ENCODE measurements around the gene STEAP1B.
"Not testable (repeated sequence)": the region's sequence is repeated elsewhere in the genome, so short reads cannot be mapped to it uniquely, and the experiment has no call there.

STEAP1B gene

DNA sequence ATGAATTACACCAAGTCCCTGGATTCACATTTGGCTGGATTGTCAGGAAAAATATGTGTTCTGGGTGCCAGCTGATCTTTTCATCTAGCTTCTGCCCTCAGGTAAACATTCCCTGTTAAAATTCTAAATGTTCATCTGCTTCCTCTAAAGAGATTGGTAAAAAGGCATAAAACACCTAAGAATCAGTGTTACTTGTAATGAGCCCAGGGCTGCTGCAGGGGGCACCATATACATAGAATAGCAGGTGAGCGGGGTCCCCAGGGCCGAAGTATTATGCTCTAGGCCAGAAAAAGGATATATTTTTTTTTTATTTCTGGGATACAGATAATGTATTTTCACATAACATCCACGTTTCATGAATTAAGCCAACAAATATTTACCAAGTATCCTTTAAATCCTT, 4.5 kb upstream of the STEAP1B start:
- TF ChIP-seq, protein P1, sequence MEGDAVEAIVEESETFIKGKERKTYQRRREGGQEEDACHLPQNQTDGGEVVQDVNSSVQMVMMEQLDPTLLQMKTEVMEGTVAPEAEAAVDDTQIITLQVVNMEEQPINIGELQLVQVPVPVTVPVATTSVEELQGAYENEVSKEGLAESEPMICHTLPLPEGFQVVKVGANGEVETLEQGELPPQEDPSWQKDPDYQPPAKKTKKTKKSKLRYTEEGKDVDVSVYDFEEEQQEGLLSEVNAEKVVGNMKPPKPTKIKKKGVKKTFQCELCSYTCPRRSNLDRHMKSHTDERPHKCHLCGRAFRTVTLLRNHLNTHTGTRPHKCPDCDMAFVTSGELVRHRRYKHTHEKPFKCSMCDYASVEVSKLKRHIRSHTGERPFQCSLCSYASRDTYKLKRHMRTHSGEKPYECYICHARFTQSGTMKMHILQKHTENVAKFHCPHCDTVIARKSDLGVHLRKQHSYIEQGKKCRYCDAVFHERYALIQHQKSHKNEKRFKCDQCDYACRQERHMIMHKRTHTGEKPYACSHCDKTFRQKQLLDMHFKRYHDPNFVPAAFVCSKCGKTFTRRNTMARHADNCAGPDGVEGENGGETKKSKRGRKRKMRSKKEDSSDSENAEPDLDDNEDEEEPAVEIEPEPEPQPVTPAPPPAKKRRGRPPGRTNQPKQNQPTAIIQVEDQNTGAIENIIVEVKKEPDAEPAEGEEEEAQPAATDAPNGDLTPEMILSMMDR (IDR thresholded peaks at IDR 0.05; ENCODE audit: control insufficient read depth, extremely low read depth, insufficient read depth), result 0 out of 2 replicates have a peak, but pooled peaks have one; percentile 7
- not testable (repeated sequence) for DNase-seq (ENCODE audit: low read depth); H3K4me3 ChIP-seq (ENCODE audit: low read depth, low read length)

DNA sequence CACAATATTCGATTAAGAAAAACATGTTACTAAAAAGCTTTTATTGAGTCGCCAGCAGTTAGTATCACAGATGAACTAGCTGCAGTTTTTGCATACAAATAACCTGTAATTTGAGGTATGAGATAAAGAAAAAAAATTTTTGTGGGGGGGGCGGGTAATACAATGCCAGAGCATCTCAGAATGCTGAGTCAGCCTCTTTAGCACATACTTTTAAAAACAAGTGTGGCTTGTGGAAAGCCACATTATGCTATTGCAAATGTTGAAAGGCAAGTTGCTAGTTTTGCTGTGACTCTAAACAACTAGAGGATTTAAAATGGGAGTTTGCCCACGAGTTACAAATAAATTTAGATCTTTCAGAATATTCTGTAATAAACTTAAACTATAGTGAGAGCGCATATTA, 2.1 kb upstream of the STEAP1B start:
- not testable (repeated sequence) for DNase-seq (ENCODE audit: low read depth)

DNA sequence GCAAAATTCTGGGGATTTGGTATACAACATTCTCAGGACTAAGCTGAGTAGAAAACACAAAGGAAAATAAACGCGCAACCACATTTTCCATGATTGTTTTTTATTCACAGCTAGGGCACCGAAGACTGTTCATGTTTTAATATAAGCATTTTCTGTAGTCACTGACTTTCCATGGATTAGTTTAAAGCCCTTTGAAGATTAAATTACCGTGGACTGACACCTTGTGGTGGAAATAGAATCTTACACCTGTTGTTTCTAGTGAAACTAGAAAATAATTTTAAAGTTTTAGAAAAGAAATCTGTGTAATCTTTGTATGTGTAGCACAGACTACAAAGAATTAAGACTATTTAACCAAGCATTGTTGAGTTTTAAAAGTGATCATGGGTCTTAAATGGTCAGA, 1.3 kb upstream of the STEAP1B start:
- TF ChIP-seq, protein P1 (IDR thresholded peaks at IDR 0.05; ENCODE audit: control insufficient read depth, extremely low read depth, insufficient read depth), result peak; percentile 28; the same call in 1 of the 2 replicates
- not testable (repeated sequence) for DNase-seq (ENCODE audit: low read depth); H3K4me3 ChIP-seq (ENCODE audit: low read depth, low read length)

More for the DNA sequence above, 2.1 kb upstream of the STEAP1B start:
- H3K4me3 ChIP-seq (ENCODE audit: low read depth, low read length), result not testable (repeated sequence)

DNA sequence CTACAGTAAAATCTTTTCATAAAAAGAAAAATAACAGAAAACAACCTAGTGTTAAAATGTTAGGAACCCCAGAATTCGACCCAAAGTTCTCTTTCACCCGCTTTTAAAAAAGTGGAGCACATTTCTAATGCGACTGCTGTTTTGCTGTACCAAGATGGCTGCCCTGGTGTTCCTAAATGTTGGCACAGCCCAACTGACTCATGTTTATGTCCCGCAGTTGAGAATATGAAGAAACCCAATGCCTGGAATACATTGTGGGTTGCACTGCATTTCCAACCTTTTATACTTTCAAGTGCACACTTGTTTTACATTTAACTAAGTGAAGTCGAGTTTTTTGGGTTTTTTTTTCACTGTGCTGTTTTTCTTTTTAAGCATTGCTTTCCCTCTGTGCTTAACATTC, 944 bp downstream of the STEAP1B start:
- DNase-seq (ENCODE audit: low read depth), result no peak
- TF ChIP-seq, protein P1 (IDR thresholded peaks at IDR 0.05; ENCODE audit: control insufficient read depth, extremely low read depth, insufficient read depth), result no peak
- no peak overlapping the region for H3K4me3 ChIP-seq (ENCODE audit: low read depth, low read length)

DNA sequence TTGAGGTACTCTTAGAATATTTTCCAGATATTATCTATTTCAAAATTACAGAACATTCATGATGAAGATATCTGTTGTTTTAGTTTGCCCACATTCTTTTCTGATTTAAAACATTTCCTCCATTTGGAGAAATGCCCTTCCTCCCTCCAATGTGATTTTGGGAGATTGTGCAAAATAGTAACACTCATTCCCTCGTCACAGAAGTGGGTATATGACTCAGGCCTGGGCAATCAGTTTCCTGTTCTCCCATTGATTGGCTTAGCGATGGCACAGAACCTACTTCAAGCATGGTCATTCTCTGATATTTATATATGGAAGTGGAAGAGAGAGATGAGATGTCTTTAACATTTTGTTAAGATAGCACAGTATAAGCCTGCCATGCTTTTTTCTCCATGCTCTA, 3.1 kb downstream of the STEAP1B start:
- not testable (repeated sequence) for H3K4me3 ChIP-seq (ENCODE audit: low read depth, low read length); DNase-seq (ENCODE audit: low read depth)

DNA sequence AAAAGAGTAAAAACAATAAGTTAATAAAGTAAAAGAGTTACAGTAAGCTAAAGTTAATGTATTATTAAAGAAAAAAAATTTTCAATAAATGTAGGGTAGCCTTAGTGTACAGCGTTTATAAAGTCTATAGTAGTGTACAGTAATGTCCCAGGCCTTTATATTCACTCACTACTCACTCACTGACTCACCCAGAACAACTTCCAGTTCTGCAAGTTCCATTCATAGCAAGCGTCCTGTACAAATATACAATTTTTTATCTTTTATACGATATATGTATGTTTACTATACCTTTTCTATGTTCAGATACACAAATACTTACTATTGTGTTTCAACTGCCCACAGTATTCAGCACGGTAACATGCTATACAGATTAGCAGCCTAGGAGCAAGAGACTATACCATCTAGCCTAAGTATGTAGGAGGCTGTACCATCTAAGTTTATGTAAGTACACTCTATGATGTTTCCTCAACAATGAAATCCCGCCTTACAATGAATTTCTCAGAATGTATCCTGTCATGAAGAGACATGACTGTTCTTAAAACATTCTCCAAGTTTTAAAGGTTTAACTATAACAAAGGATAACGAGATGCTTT, 3.6 kb downstream of the STEAP1B start:
- not testable (repeated sequence) for H3K4me3 ChIP-seq (ENCODE audit: low read depth, low read length); DNase-seq (ENCODE audit: low read depth)

DNA sequence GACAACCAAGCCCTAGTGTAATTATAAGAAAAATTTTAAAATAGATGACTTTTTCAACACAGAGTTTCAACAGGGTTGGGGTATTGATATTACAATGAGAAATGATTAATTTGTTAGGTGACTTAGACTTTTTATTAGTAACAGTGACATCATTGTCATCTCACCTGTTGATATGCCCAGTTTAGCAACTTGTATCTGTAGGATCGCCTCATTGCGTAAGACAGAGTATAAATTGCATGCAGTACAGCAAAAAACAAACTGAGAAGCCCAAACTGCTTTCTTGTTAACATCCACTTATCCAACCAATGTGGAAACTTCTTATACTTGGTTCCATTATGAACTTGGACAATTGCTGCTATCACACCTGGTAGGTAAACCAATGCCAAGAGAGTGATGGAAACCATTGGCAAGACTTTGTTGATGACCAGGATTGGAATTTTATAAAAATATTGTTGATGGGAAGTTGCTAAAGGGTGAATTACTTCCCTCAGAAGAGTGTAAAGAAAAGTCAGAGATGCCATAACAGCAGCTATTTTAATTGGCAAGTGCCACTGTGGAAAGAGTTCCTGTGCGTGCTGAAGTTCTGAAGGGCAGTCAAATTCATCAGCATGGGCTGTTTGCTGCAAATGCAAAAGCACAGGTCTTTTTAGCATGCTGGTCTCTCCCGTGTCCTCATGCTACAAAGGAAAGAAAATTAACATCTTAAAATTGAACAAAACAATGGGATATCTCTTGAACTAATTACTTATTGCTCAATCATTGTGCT, 6.6 kb downstream of the STEAP1B start:
- not testable (repeated sequence) for H3K4me3 ChIP-seq (ENCODE audit: low read depth, low read length)
- peak; percentile 19 for DNase-seq (ENCODE audit: low read depth)

DNA sequence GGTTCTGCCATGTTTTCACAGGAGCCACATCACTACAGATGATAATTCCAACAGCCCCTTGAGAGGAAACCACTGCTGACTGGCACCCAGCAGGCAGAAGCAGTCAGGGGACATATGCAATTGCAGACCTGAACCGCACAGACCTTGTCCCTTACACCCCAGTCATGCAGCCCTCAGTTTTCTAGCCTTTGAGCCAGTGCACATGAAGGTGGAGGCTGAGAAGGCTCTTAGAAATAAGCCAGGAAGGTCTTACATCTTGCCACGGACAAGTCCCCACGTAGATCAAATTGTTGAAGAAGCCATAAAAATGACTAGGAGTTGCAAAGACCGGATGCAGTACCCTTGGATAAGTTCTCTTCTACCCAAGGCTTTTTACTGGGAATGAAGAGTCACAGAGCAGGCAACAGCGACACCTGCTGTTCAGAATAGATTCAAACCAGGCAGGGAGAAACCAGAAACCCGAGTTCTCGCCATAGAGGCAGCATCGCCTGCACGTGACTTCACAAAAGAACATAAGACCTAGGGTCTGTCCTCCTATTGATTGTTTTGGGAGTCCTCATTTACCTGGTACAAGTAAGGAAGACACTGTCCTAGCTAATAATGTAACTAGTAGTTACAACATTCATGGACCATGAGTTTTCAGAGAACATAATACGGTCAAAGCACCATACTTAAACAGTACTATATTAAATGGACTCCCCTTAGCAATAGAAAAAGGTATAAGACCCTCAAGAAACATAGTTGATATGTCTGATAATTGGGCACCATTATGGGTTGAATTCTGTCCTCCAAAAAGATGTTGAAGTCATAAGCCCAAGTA, 11.1 kb downstream of the STEAP1B start:
- TF ChIP-seq, protein P1 (IDR thresholded peaks at IDR 0.05; ENCODE audit: control insufficient read depth, extremely low read depth, insufficient read depth), result peak; percentile 90
- no peak overlapping the region for H3K4me3 ChIP-seq (ENCODE audit: low read depth, low read length)
- peak; percentile 34 for DNase-seq (ENCODE audit: low read depth)

Data from LNCaP clone FGC (cell line).